Measurements from ENCODE around the gene TMEM184C.

DNA sequence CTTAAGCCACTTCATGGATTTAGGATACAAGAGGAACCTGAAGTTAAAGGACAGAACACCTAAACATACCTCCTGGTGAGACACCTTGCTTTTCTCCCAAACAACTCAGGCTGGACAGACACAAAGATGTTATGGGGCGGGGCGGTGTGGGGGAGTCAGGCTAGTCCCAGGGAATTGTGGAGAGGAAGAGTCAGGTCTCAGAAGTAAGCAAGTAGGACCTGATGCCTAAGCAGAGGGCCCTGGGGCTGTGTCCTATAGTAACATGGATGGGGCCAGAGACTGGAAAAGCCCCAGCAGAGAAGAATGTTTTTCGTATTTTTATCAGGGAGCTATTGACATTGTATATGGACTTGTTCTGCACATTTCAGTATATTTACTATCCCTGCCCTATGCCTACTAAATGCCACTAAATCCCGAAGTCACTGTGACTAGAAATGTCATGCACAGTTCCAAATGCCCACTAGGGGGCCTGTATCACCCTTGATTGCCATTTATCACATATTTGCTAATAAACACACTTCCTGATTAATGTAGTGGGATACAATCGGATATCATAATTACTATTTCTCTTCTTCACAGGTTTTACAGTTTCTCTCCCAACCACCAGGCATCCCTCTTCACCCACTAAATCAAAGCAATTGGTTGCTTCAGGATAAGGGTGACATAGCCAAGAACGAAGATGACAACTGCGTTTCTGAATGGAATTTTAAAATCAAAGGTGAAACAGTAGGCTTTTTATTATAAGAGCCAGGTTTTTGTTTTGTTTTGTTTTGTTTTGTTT is 90.9 kb downstream of the TMEM184C start:
- TF ChIP-seq, protein P1, sequence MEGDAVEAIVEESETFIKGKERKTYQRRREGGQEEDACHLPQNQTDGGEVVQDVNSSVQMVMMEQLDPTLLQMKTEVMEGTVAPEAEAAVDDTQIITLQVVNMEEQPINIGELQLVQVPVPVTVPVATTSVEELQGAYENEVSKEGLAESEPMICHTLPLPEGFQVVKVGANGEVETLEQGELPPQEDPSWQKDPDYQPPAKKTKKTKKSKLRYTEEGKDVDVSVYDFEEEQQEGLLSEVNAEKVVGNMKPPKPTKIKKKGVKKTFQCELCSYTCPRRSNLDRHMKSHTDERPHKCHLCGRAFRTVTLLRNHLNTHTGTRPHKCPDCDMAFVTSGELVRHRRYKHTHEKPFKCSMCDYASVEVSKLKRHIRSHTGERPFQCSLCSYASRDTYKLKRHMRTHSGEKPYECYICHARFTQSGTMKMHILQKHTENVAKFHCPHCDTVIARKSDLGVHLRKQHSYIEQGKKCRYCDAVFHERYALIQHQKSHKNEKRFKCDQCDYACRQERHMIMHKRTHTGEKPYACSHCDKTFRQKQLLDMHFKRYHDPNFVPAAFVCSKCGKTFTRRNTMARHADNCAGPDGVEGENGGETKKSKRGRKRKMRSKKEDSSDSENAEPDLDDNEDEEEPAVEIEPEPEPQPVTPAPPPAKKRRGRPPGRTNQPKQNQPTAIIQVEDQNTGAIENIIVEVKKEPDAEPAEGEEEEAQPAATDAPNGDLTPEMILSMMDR (IDR thresholded peaks at IDR 0.05; ENCODE audit: low read length), result peak; percentile 91
- TF ChIP-seq EZH2 (optimal IDR thresholded peaks at IDR 0.05; ENCODE audit: low read depth, low read length), result no peak
- no peak for TF ChIP-seq EZH2phosphoT487 (IDR thresholded peaks at IDR 0.05; ENCODE audit: low read length)
